Nephron (organoid): ENCODE results near the gene LHCGR.

ENCODE experiments used
- H3K27ac Mint-ChIP-seq, 3 experiments: 2 replicates each; pipeline ENCODE4 v1.8.0; 2020; ENCODE audit warnings: mixed read lengths in 3 of 3, mild to moderate bottlenecking in 2 of 3, moderate library complexity in 1 of 3
- H3K27me3 Mint-ChIP-seq: 2 replicates; pipeline ENCODE4 v1.8.0; 2021; ENCODE audit warnings: low read depth, mild to moderate bottlenecking, moderate library complexity, mixed read lengths
- H3K36me3 Mint-ChIP-seq: 2 replicates; pipeline ENCODE4 v1.8.0; 2020; ENCODE audit warnings: low read depth, mixed read lengths
- H3K4me1 Mint-ChIP-seq: 2 replicates; pipeline ENCODE4 v1.8.0; 2020; ENCODE audit warnings: mixed read lengths
- H3K4me3 Mint-ChIP-seq, 3 experiments: 2 replicates each; pipeline ENCODE4 v1.8.0; 2020; ENCODE audit warnings: mild to moderate bottlenecking in 3 of 3, mixed read lengths in 3 of 3, moderate library complexity in 2 of 3
- H3K9me3 Mint-ChIP-seq: 2 replicates; pipeline ENCODE4 v1.8.0; 2020; ENCODE audit warnings: mixed read lengths
- TF ChIP-seq, protein P1 (sequence below), 3 experiments: fragments of 200-600 bp; sonication (generic); IDR thresholded peaks; one replicate each; pipeline ENCODE4 v1.5.0; 2021; ENCODE audit warnings: antibody characterized with exemption in 3 of 3; ENCODE audit not compliant: unreplicated experiment in 3 of 3

LHCGR gene

DNA sequence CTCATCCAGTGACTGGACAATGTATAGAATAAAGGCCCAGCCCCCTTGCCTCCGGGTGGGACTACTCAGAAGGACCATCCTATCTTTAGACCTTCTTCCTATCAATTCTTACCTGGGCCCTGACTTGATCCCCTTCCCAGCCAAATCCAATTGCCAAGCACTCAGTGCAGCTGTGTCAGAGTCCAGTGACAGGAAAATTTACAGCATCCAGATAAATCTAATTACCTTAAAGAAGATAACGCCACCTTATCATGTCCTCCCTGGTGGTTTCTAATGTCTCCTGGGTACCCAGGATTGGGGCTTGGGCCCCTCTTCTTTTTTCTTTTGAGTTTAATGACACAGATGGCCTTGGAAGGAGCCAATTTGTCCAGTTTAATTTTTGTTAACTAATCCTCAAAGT lies 19.3 kb downstream of the LHCGR start:
- H3K27ac Mint-ChIP-seq: no peak overlapping the region
- H3K9me3 Mint-ChIP-seq: peaks cover 5% of the 10 kb centered on the region
- TF ChIP-seq, protein P1, sequence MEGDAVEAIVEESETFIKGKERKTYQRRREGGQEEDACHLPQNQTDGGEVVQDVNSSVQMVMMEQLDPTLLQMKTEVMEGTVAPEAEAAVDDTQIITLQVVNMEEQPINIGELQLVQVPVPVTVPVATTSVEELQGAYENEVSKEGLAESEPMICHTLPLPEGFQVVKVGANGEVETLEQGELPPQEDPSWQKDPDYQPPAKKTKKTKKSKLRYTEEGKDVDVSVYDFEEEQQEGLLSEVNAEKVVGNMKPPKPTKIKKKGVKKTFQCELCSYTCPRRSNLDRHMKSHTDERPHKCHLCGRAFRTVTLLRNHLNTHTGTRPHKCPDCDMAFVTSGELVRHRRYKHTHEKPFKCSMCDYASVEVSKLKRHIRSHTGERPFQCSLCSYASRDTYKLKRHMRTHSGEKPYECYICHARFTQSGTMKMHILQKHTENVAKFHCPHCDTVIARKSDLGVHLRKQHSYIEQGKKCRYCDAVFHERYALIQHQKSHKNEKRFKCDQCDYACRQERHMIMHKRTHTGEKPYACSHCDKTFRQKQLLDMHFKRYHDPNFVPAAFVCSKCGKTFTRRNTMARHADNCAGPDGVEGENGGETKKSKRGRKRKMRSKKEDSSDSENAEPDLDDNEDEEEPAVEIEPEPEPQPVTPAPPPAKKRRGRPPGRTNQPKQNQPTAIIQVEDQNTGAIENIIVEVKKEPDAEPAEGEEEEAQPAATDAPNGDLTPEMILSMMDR (IDR thresholded peaks at IDR 0.05; ENCODE audit: unreplicated experiment in 3 of 3): no peak
- H3K4me3 Mint-ChIP-seq: no peak overlapping the region
- H3K36me3 Mint-ChIP-seq: no peaks in the 10 kb centered on the region
- peaks cover 50% of the 10 kb centered on the region for H3K27me3 Mint-ChIP-seq
- H3K4me1 Mint-ChIP-seq: peaks cover 24% of the 10 kb centered on the region

- H3K4me3 Mint-ChIP-seq: no peak overlapping the region
- H3K4me1 Mint-ChIP-seq: peaks cover 24% of the 10 kb centered on the region
- TF ChIP-seq, protein P1 (IDR thresholded peaks at IDR 0.05; ENCODE audit: unreplicated experiment in 3 of 3): no peak
- H3K9me3 Mint-ChIP-seq: peaks cover 5% of the 10 kb centered on the region
- H3K27me3 Mint-ChIP-seq: peaks cover 54% of the 10 kb centered on the region
- no peak overlapping the region for H3K27ac Mint-ChIP-seq
- H3K36me3 Mint-ChIP-seq: no peaks in the 10 kb centered on the region
Observed at GRCh38 chr2:48734576-48735303, 20.8 kb downstream of the LHCGR start.

DNA sequence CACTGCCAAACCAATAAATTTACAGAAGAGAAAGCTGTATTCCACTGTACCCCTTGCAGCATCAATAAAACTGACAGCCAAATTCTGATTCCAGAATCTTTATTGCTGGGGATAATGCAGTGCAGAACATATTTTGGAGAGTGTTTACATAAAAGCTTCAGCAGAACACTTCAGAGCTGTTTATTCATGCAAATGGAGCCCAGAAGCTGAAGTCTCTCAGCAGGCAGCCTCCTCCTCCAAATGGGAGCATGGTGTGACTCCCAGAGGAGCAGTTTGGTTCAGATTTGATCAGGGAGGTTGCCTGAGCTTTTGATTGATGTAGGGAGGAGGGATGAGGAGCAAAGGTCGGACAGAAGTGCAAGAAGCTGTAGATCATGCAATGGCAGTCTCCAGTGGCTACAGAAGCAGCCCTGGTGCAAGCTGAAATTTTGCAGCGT lies 22.4 kb downstream of the LHCGR start:
- TF ChIP-seq, protein P1 (IDR thresholded peaks at IDR 0.05; ENCODE audit: unreplicated experiment in 3 of 3): no peak
- Mint-ChIP-seq H3K4me3 (peak overlapping the region in 1 of 3 experiments; percentile 14), H3K9me3 (peaks cover 3% of the 10 kb centered on the region), H3K4me1 (peaks cover 32% of the 10 kb centered on the region), H3K27me3 (peaks cover 59% of the 10 kb centered on the region), H3K36me3 (no peaks in the 10 kb centered on the region), H3K27ac (no peak overlapping the region)

- Mint-ChIP-seq H3K4me1 (peaks cover 17% of the 10 kb centered on the region), H3K27me3 (peaks cover 48% of the 10 kb centered on the region), H3K27ac (peak overlapping the region in 1 of 3 experiments; percentile 2), H3K4me3 (no peak overlapping the region), H3K36me3 (no peaks in the 10 kb centered on the region), H3K9me3 (no peaks in the 10 kb centered on the region)
- TF ChIP-seq, protein P1 (IDR thresholded peaks at IDR 0.05; ENCODE audit: unreplicated experiment in 3 of 3): no peak
Observed at GRCh38 chr2:48728840-48729239, 26.7 kb downstream of the LHCGR start.

- Mint-ChIP-seq H3K4me3 (no peak overlapping the region), H3K36me3 (no peaks in the 10 kb centered on the region), H3K27me3 (peaks cover 45% of the 10 kb centered on the region), H3K27ac (peak overlapping the region in 1 of 3 experiments; percentile 2), H3K9me3 (no peaks in the 10 kb centered on the region), H3K4me1 (peaks cover 14% of the 10 kb centered on the region)
- TF ChIP-seq, protein P1 (IDR thresholded peaks at IDR 0.05; ENCODE audit: unreplicated experiment in 3 of 3): no peak
Observed at GRCh38 chr2:48728295-48728694, 27.2 kb downstream of the LHCGR start.

GRCh38 chr2:48727560-48727959 lies 28.0 kb downstream of the LHCGR start:
- no peaks in the 10 kb centered on the region for H3K36me3 Mint-ChIP-seq
- H3K4me1 Mint-ChIP-seq: peaks cover 7% of the 10 kb centered on the region
- no peak overlapping the region for H3K4me3 Mint-ChIP-seq
- no peaks in the 10 kb centered on the region for H3K9me3 Mint-ChIP-seq
- TF ChIP-seq, protein P1 (IDR thresholded peaks at IDR 0.05; ENCODE audit: unreplicated experiment in 3 of 3): peak; percentile 26 to 32 (median 29)
- H3K27me3 Mint-ChIP-seq: peaks cover 42% of the 10 kb centered on the region
- H3K27ac Mint-ChIP-seq: no peak overlapping the region
